AG04449 (cell line): ENCODE data around the gene SYNGR4.

Experiments used
- CTCF ChIA-PET: fragments of 350-600 bp; formaldehyde crosslinking; extraction: SDS; loops from one replicate; lab custom pipeline; 2021; ENCODE audit warnings: antibody characterized with exemption; lab: Yijun Ruan, JAX
- POLR2A ChIA-PET: fragments of 400-600, 350-600 bp; formaldehyde crosslinking; extraction: SDS; loops from one replicate; lab custom pipeline; 2020; ENCODE audit warnings: antibody characterized with exemption, inconsistent platforms; lab: Yijun Ruan, JAX
- DNase-seq: peaks from one replicate; pipeline ENCODE4 v3.0.0-alpha.2; 2010; ENCODE audit warnings: low read depth, low spot score
- H3K4me3 ChIP-seq: 2 replicates; pipeline ENCODE4 v1.5.1; 2011; ENCODE audit warnings: low read depth, mild to moderate bottlenecking, control low read depth, low read length
- CTCF ChIP-seq: IDR thresholded peaks from one replicate; pipeline ENCODE4 v1.5.1; 2011; ENCODE audit warnings: mild to moderate bottlenecking, moderate library complexity, low read length, control low read depth, inconsistent platforms; ENCODE audit not compliant: insufficient read depth; ENCODE audit errors: missing control alignments

The SYNGR4 gene

GRCh38 chr19:48373567-48373966, 9.4 kb downstream of the SYNGR4 start:
- ChIA-PET CTCF (interaction anchor here (0.9 to 1.9 kb wide), 3 partner anchors 11 to 18 kb away, joined by 3 to 7 read pairs (median 4); partner anchors contain the start of gene KDELR1), POLR2A (interaction anchor here (0.6 to 1.1 kb wide), 2 partner anchors 10 to 13 kb away, joined by 3 to 5 read pairs; partner anchors contain the start of genes SYNGR4 and TMEM143)
- no peak for TF ChIP-seq CTCF

DNA sequence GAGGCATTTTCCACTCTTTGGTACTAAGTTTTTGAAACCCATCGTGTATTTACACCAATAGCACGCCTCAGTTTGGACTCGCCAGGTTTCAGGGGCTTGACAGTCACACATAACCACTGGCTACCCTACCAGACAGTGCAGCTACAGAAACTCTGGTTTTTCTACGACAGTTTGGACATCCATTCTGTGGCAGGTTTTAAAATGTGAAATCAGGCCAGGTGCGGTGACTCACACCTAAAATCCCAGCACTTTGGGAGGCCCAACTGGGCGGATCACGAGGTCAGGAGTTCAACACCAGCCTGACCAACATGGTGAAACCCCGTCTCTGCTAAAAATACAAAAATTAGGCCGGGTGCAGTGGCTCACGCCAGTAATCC, 14.0 kb downstream of the SYNGR4 start:
- no peak for TF ChIP-seq CTCF
- ChIA-PET CTCF (interaction anchor here (2.2 kb wide), 1 partner anchor 13 kb away, joined by 8 read pairs; the partner anchor contains the start of gene KDELR1), POLR2A (interaction anchor here (1.3 kb wide), 1 partner anchor 15 kb away, joined by 3 read pairs; no protein-coding TSS in a partner anchor)
- no peak overlapping the region for H3K4me3 ChIP-seq
- no peak for DNase-seq

More at GRCh38 chr19:48373567-48373966, 9.4 kb downstream of the SYNGR4 start:
- no peak overlapping the region for H3K4me3 ChIP-seq
- no peak for DNase-seq

DNA sequence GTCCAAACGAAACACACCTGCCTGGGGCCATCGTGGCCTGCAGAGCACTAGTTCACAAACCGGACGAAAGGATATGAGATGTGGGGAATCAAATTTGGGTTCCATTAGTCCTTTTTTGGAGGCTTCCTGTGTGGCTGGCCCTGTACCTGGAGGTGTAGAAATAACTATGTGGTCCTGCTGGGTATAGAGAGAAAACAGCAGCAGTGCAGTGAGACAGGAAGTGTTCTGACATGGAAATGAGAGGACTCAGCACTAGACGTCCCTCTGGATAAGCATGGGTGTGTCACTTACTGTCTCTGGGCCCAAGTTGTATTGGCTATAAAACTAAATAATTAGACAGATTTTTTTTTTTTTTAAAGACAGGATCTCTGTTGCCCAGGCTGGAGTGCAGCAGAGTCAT, 14.9 kb downstream of the SYNGR4 start:
- no peak for TF ChIP-seq CTCF
- H3K4me3 ChIP-seq = no peak overlapping the region
- POLR2A ChIA-PET = no interaction called here
- DNase-seq = no peak
- CTCF ChIA-PET = interaction anchor here (2.2 kb wide), 1 partner anchor 12 kb away, joined by 8 read pairs; the partner anchor contains the start of gene KDELR1

DNA sequence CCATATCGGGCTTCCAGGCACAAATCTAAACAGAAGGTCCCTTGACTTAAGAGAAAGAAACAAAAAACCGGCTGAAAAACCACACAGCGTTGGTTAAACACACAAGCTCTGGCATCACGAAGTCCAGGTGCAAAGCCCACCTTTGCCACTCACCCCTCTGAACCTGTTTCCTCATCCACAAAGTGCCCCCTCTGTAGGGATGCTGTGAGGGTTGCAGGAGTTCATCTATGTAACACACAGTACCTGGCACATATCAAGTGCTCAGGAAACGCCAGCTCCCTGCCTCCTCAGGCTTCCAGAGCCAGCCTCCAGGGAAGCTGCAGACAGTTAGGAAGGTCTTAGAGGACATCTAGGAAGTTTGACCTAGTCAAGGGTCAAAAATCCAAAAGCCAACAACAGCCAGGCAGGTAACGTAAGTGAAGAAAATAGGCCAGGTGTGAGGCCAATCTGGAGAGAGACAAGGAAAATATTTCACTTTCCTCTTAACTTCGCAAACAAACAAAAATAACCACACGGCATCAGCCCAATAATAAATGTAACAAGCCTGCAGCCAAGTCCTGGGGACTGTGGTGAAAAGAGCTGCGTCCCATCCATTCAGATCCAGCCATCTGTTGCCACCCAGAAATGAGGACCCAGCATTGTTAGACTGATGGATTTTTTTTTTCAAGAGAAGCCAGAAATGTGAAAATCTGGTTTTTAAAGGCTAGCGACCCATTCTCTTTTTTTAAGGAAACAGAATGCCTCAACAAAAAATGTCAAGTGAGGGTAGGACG, 17.2 kb downstream of the SYNGR4 start:
- no peak for TF ChIP-seq CTCF
- ChIA-PET POLR2A (interaction anchor here (0.8 kb wide), 1 partner anchor 10 kb away, joined by 6 read pairs; the partner anchor contains the start of gene KDELR1), CTCF (interaction anchor here (0.7 to 2.3 kb wide), 3 partner anchors 10 to 62 kb away, joined by 3 to 14 read pairs (median 5); partner anchors contain the start of gene KDELR1)
- DNase-seq = no peak
- H3K4me3 ChIP-seq = no peak overlapping the region

DNA sequence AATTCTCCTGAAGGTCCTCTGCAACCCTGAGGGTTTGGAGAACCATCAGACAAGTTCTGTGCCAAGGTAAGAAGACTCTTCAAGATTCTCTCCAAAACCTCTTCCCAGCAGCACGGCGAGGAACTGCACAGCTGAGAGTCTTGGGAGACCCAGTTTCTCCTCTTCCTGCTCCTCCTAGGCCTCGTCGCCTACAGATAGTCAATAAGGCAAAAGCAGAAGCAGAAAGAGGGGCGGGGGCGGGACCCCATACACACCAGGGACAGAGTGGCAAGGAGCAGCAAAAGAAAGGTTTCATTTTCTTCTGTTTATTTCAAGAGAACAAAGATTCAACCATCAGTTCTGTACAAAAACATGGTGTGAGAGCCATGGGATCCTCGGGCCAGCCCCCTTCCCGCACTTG, 18.1 kb downstream of the SYNGR4 start:
- H3K4me3 ChIP-seq = no peak overlapping the region
- ChIA-PET POLR2A (no interaction called here), CTCF (interaction anchor here (1.5 to 2.3 kb wide), 3 partner anchors 9 to 11 kb away, joined by 5 to 14 read pairs (median 7); partner anchors contain the start of gene KDELR1)
- no peak for DNase-seq
- TF ChIP-seq CTCF = no peak
